ENCODE data around the gene SELENON.

SELENON gene

DNA sequence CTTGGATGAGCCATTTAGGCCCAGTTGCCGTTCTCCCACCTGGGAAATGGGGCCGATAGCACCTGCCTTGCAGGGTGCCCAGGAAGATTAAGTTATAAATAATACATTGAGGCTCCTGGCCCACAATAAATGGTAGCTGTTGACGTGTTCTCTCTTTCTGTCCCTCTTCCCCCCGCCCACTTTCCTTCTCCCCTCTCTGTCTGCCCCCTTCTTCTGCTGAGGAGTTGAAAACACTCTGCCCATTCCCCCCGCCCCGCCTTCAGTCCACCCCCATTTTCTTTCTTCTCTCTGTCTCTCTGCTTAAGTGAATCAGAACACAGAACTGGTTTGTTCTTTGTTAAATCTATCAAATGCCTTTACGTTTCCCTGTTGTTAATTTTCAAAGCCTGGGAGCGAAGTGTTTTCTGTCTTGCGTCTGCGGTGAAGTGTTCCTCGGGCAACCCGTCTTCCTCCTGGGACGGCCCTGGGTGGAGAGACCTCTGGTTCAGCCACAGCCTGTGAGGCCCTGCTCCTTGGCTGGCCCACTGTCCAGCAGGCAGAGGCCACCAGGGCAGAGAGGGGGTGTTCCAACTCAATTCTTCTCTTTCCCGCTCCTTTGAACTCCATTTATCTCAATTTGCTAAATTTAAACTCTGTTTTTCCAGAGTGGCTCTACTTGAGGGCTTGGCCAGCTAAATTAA lies 29.3 kb upstream of the SELENON start:
- no peak for DNase-seq

- no peak for DNase-seq
Observed at GRCh38 chr1:25771221-25772114, 28.5 kb upstream of the SELENON start.

DNA sequence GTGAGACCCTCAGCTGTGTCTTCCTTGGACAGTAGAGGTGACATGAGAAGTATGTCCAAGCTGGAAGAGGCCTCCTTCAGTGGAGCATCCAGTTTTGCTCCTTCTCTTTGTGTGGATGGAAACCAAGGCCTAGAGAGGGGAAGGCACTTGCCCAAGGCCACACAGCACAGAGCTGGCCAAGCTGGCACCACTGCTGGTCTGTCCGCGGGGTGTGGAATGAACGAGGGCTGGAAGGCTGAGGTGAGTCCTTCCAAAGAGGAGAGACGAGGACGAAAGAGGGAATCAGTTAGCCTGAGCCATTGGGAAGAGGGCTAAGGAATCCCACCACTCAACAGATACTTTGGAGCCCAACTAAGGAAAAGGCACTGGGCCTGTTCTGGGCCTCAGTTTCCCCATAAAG lies 27.8 kb upstream of the SELENON start:
- no peak for DNase-seq

GRCh38 chr1:25772692-25773245 lies 27.2 kb upstream of the SELENON start:
- no peak for DNase-seq

GRCh38 chr1:25773441-25774125 lies 26.4 kb upstream of the SELENON start:
- DNase-seq = no peak

DNA sequence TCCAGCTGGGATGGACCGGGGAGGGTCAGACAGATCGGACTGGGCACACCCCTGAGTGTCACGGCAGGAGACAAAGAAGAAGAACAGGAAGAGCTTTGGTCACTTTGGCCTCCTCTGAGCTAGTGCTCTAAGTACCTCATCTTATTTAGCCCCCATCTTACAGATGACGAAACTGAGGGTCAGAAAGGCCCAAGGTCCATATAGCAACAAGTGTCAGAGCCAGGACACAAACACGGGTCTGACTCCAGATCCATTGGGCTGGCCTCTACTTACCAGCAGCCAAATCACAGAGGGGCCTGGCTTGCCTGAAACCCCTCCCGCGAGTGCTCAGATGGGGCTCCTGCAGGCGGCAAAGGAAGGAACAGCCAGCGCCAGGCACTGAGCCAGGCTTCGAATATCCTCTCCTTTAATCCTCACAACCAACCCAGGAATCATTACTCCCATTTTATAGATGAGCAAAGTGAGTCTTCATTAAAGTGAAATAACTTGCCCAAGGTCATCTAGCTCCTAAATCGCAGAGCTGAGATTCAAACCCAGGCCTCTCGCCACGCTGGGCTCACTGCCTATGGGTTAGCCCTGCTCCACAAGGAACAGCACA lies 25.7 kb upstream of the SELENON start:
- no peak for DNase-seq

- no peak for DNase-seq
Observed at GRCh38 chr1:25774921-25775771, 24.8 kb upstream of the SELENON start.

DNA sequence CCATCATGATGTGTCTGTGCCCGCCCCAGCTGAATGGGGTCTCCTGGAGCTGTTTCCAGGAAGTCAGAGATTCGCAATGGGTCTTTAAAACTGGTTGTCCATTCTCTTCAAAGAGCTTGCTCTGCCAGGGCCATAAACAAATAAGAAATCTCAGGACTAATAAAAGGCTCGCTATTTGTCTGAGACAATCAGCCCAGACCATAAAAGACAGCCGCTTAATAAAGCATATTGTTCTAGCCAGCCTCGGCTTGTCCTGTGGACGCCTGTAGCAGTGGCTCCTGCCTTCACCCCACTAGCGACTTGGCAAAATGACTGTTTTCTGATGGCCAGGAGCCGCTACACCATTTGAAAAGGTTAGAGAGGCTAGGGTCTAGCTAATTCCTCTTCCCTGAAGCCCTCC lies 20.6 kb upstream of the SELENON start:
- no peak for DNase-seq

DNA sequence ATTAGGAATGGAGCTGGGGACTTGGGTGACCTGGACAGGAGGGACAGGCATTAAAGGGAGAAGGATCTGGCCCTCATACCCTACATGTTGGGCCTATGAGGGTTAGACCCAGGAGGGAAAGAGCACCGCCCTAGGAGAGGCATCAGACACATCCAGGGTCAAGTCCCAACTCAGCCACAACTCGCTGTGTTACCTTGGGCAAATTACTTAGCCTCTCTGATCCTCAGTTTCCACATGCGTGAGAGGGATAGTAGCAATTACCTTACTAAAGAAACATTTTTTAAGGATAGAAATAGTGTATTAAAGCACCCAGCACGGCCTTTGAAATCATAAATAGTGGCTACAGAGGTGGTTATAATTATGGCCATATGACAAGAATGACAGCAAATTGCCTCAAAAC lies 20.1 kb upstream of the SELENON start:
- no peak for DNase-seq

DNA sequence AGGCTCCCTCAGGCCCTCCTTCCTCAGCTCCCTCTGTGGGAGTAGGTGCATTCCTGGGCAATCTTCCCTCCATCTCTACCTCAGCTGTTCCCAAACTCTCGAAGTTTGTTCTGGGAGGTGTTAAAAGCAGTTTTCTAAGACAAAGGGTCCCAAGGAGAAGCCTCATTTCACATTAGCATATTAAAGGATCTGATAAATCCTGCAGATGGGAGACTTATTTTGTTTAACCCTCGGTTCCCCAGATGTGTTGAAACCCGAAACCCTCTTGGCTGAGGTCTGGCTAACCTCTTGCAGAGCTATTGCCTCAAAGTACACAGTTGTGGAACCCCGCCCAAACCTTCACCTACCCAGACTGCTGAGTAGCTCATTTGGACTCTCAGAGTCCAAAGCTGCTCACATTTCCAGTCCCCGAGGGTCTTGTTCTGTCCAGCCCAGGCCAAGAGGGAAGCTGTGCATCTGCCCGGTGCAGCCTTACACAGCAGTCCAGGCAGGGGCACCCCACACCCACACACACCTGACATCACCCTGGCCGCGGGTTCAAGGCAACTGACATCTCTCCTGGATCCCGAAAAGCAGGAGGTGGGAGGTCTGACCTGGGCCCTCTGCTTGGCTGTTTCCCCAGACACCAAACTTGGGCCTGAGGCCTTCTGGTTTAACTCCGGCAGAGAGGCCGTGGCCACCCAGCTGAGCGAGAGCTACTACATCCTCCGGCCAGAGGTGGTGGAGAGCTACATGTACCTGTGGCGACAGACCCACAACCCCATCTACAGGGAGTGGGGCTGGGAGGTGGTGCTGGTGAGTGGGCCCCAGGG lies 19.5 kb upstream of the SELENON start:
- DNase-seq = no peak

GRCh38 chr1:25781130-25781433 lies 18.9 kb upstream of the SELENON start:
- DNase-seq = no peak

- DNase-seq = no peak
Observed at GRCh38 chr1:25782608-25783201, 17.3 kb upstream of the SELENON start.

GRCh38 chr1:25784575-25785051 lies 15.4 kb upstream of the SELENON start:
- no peak for DNase-seq

GRCh38 chr1:25785333-25786067 lies 14.5 kb upstream of the SELENON start:
- no peak for DNase-seq

DNA sequence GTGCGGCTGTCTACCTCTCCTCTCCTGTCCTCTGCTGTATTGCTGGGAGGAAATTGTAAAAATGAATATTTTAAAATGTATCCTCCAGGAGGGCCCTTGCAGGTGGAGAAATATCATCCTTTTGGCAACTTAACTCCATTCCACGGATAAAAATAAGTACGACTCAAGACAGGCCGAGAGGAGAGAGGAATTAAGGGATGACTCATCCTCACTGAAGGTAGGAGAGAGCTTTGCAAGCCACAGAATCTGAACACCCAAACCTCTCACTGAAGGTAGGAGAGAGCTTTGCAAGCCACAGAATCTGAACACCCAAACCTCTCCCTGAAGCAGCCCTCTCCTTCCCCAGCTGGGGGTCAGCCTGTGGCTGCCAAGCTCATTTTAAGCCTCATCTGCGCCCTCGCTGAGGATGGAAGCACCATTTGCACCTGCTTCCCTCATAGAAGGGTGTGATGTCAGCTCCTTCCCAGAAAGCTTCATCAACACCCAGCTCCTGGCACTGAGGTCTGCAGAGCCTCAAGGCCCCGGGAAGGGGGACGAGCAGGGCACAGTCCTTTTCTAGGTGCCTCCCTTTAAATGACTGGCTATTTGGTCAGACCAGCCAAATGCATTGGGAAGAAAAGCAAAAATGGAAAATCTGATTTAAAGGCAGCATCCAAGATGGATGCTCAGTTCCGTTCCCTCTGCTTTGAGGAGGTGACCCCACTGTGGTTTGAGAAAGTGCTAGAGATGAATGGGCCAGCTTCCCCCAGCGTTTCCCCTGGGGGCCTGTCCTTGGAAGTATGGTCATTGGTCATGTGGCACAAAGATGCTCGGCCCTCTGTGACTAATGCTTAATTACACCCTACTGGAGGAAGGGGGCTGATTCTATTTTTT lies 12.9 kb upstream of the SELENON start:
- no peak for DNase-seq

DNA sequence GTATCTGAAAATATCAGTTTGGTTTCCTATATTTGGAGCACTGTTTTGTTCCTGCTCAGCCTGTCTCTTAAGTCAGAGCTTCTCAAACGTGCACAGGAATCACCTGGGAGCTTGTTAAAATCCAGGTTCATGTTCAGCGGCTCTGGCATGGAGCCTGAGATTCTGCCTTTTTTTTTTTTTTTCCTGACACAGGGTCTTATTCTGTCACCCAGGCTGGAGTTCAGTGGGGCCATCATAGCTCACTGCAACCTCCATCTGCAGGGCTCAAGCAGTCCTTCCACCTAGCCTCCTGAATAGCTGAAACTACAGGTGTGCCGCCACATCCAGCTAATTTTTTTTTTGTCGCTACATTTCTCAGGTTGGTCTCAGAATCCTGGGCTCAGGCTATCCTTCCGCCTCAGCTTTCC lies 12.2 kb upstream of the SELENON start:
- no peak for DNase-seq

DNA sequence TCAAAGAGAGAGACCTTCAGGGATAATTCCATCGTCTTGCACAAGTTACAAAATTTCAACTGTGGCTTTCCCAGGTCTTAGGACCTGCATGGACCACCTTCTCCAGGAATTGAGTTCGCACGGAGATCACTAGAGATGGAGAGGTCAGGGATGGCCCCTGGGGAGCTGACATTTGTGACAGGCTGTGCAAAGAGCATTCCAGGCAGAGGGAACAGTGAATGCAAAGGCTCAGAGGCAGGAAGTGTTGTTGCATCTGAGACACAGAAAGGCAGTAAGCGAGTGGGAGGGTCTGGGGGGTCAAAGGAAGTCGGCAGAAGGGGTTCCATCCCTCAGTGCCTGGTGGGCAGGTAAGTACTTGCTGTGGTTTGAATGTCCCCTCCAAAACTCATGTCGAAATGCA lies 9.5 kb upstream of the SELENON start:
- DNase-seq = no peak

DNA sequence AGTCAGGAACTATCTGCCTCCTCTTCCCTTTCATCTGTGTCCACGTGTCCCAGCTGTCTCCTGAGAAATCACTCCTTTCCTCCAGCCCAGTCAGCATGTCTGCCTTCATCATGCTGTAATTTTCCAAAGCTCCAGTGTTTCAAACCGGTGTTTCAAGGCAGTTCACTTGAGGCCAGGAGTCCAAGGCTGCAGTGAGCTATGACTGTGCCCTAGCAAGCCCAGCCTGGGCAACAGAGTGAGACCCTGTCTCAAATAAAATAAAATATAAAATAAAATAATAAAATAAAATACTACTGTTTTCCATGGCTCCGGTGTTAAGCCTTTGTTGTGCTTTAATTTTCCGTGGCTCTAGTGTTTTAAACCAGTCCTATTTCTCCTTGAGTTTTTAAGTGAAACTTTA lies 7.9 kb upstream of the SELENON start:
- no peak for DNase-seq

DNA sequence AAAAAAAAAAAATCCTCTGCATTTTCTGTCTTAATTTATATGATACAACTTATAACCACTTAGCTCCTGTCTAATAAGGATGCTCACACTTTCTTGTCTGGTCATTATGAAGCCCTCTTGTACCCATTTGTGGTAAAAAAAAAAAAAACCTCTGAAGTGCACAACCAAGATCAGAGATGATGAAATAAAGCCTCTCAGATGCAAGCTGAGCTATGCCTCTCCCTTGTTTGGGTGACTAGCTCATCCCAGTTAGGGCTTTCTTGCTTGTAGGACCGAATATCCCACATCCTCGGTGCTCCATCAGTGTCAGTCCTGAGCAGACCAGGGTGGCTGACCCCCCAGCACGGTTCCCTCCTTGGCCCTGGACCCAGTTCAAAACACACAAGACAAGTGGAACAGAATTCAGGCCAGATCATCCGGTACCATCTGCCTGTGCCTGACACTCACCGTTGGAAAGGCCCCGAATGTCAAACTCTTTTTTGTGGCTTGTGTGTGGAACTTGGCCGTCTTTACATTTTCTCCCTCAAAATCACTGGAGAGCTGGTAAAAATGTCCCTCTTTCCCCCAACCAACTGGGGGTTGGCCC lies 6.3 kb upstream of the SELENON start:
- no peak for DNase-seq

Data from 8988T (cell line).